GM12878 (cell line): ENCODE measurements around the gene RBM10. TPM values are rescaled to one million over a fixed set of nuclear protein-coding genes. Genes with fewer than 3 reads are reported as not detected.

Experiments
- BMI1 ChIP-seq: fragments of 450-650 bp; IDR thresholded peaks from 2 replicates; pipeline ENCODE4 v1.6.1; 2016; ENCODE audit warnings: mild to moderate bottlenecking, moderate library complexity, borderline replicate concordance
- CEBPZ ChIP-seq: fragments of 150-350 bp; IDR thresholded peaks from 2 replicates; pipeline ENCODE4 v1.6.1; 2016; ENCODE audit warnings: low read depth, low read length
- CHD1 ChIP-seq: IDR thresholded peaks from 2 replicates; pipeline ENCODE4 v1.6.1; 2012; ENCODE audit warnings: low read depth, low read length, improper control_type of control experiment
- EED ChIP-seq: sonication (generic); IDR thresholded peaks from 2 replicates; pipeline ENCODE4 v1.6.1; 2016; ENCODE audit warnings: antibody characterized with exemption, low read depth
- ETV6 ChIP-seq, 2 experiments: fragments of 450-650 bp in 1 of 2; IDR thresholded peaks in 1 of 2; conservative IDR thresholded peaks in 1 of 2; 2 replicates each; pipeline ENCODE4 v1.6.1; 2014; ENCODE audit warnings: antibody characterized with exemption in 1 of 2, borderline replicate concordance in 1 of 2, low read depth in 1 of 2, mild to moderate bottlenecking in 1 of 2, moderate library complexity in 1 of 2
- HSF1 ChIP-seq: fragments of 150-350 bp; IDR thresholded peaks from 2 replicates; pipeline ENCODE4 v1.6.1; 2014; ENCODE audit warnings: mild to moderate bottlenecking, low read depth, low read length
- IRF5 ChIP-seq: fragments of 450-650 bp; IDR thresholded peaks from 2 replicates; pipeline ENCODE4 v1.6.1; 2017; ENCODE audit warnings: borderline replicate concordance
- MYB ChIP-seq: fragments of 150-350 bp; IDR thresholded peaks from 2 replicates; pipeline ENCODE4 v1.6.1; 2014; ENCODE audit warnings: mild to moderate bottlenecking, low read depth, low read length, borderline replicate concordance
- MYC ChIP-seq: IDR thresholded peaks from 2 replicates; pipeline ENCODE4 v1.6.1; 2011; ENCODE audit warnings: mild to moderate bottlenecking, low read length, moderate library complexity, inconsistent platforms; ENCODE audit not compliant: insufficient read depth, insufficient replicate concordance, insufficient read length, severe bottlenecking
- PAX8 ChIP-seq: fragments of 450-650 bp; IDR thresholded peaks from 2 replicates; pipeline ENCODE4 v1.6.1; 2017; ENCODE audit warnings: mild to moderate bottlenecking, moderate library complexity
- PBX3 ChIP-seq: IDR thresholded peaks from 2 replicates; pipeline ENCODE4 v1.6.1; 2011; ENCODE audit warnings: mild to moderate bottlenecking, low read depth, low read length, moderate library complexity; ENCODE audit not compliant: insufficient replicate concordance
- PKNOX1 ChIP-seq: fragments of 450-650 bp; IDR thresholded peaks from 2 replicates; pipeline ENCODE4 v1.6.1; 2016; ENCODE audit warnings: mild to moderate bottlenecking
- SIN3A ChIP-seq: IDR thresholded peaks from 2 replicates; pipeline ENCODE4 v1.6.1; 2012; ENCODE audit warnings: low read depth, low read length, improper control_type of control experiment
- ZBTB11 ChIP-seq: fragments of 450-650 bp; formaldehyde crosslinking; IDR thresholded peaks from 2 replicates; pipeline ENCODE4 v1.5.0; 2022; ENCODE audit warnings: mild to moderate bottlenecking, missing genetic modification characterization
- ZNF24 ChIP-seq: fragments of 450-650 bp; IDR thresholded peaks from 2 replicates; pipeline ENCODE4 v1.6.1; 2017; ENCODE audit warnings: antibody characterized with exemption, mild to moderate bottlenecking
- polyA plus RNA-seq, 11 experiments: library from polyadenylated mRNA; depleted of rRNA in 4 of 11; unstranded in 6 of 11; stranded (reverse) in 5 of 11; fragments of >200 nt; fragmentation: Nextera tagmentation in 4 of 11; fragmentation: Illumina TruSeq in 1 of 11; extraction: Ambion mirVana in 4 of 11; extraction: Trizol in 1 of 11; gene quantifications; 1 replicate in 1 of 11; 2 replicates in 10 of 11; pipeline versions ENCODE4 v1.2.1 to v1.2.3, GENCODE V29; 2011 to 2016; ENCODE audit warnings: inconsistent platforms in 2 of 11, missing spikeins in 2 of 11, low read depth in 1 of 11
- total RNA-seq, 4 experiments: library from RNA; depleted of rRNA in 3 of 4; stranded (reverse); fragments of >200 nt in 3 of 4; fragmentation: Illumina TruSeq in 1 of 4; extraction: Trizol in 1 of 4; gene quantifications; 2 replicates each; pipeline versions ENCODE4 v1.2.1 to v1.2.3, GENCODE V29; 2013 to 2021

The RBM10 gene
- total and polyA plus RNA-seq, 10 of the 15 experiments (the other 5 are each of a cell fraction or from before 2014, with no cell fraction given), result 1.4 to 60.0 (median 29.8) TPM

GRCh38 chrX:47193475-47194193 is 48.6 kb downstream of the RBM10 start, which contains the start of gene UBA1 (continued):
- TF ChIP-seq CEBPZ (no peak), PKNOX1 (peak; percentile 38), CHD1 (0 out of 2 replicates have a peak, but pooled peaks have one; percentile 87), PAX8 (no peak), HSF1 (no peak), BMI1 (no peak), EED (no peak), IRF5 (no peak), MYC (no peak), MYB (no peak), SIN3A (no peak; the same call in 1 of the 2 replicates), ZBTB11 (CRISPR knock-in tag) (no peak), ETV6 (conservative IDR thresholded peaks at IDR 0.05 in 1 of 2, IDR thresholded peaks at IDR 0.05 in 1 of 2; ENCODE audit: borderline replicate concordance in 1 of 2, low read depth in 1 of 2) (no peak), ZNF24 (no peak), PBX3 (no peak)
